Left ventricle myocardium inferior (tissue), 1 donor: ENCODE data around the gene CDH4. TPM values are rescaled to one million over a fixed set of nuclear protein-coding genes. Genes with fewer than 3 reads are reported as not detected.

Experiments used
- DNase-seq: peaks from one replicate; pipeline ENCODE4 v3.0.0-alpha.2; 2020
- H3K27ac ChIP-seq: fragments of 200-600 bp; replicated peaks from 2 replicates; pipeline ENCODE4 v1.8.0; 2021
- H3K27me3 ChIP-seq: fragments of 200-600 bp; 2 replicates; pipeline ENCODE4 v1.8.0; 2021; ENCODE audit warnings: low read depth
- H3K36me3 ChIP-seq: fragments of 200-600 bp; 2 replicates; pipeline ENCODE4 v1.8.0; 2021
- H3K4me1 ChIP-seq: fragments of 200-600 bp; 2 replicates; pipeline ENCODE4 v1.8.0; 2021
- H3K4me3 ChIP-seq: fragments of 200-600 bp; 2 replicates; pipeline ENCODE4 v1.8.0; 2021; ENCODE audit warnings: mild to moderate bottlenecking, moderate library complexity
- H3K9me3 ChIP-seq: fragments of 200-600 bp; replicated peaks from 2 replicates; pipeline ENCODE4 v1.8.0; 2021
- CTCF ChIP-seq: fragments of 200-600 bp; IDR thresholded peaks from 2 replicates; pipeline ENCODE4 v1.8.0; 2021; ENCODE audit warnings: antibody characterized with exemption, mild to moderate bottlenecking, borderline replicate concordance
- intact Hi-C: fragments of 100-400 bp; cut with micrococcal nuclease; formaldehyde crosslinking; loops from one replicate; pipeline ENCODE4 v1.11.0; 2022
- total RNA-seq: library from RNA; stranded (reverse); fragmentation: NEBNext Ultra II Directional; extraction: Animal tissue kit (Norgen Biotek cat#: 25700); gene quantifications from one replicate; pipeline ENCODE4 v1.2.1, GENCODE V29; 2021
- donor health status: DM: no; HTN: yes; CAD: no; lungs with severe emphysema.

CDH4 gene
- total RNA-seq, 1 donor from 2014 or later: 0.05 TPM

GRCh38 chr20:61482901-61483300, 230.8 kb downstream of the CDH4 start:
- H3K9me3 ChIP-seq: no peaks in the 10 kb centered on the region
- no peaks in the 10 kb centered on the region for H3K4me1 ChIP-seq

GRCh38 chr20:61483336-61484067, 231.4 kb downstream of the CDH4 start:
- Histone ChIP-seq H3K27me3 (peaks cover 50% of the 10 kb centered on the region), H3K4me3 (no peak overlapping the region), H3K9me3 (no peaks in the 10 kb centered on the region), H3K4me1 (no peaks in the 10 kb centered on the region), H3K27ac (no peak overlapping the region), H3K36me3 (no peaks in the 10 kb centered on the region)
- intact Hi-C loops: no loop called here
- DNase-seq: no peak
- TF ChIP-seq CTCF: no peak

More at GRCh38 chr20:61482901-61483300, 230.8 kb downstream of the CDH4 start:
- Histone ChIP-seq H3K27me3 (peaks cover 51% of the 10 kb centered on the region), H3K27ac (no peak overlapping the region), H3K36me3 (no peaks in the 10 kb centered on the region), H3K4me3 (no peak overlapping the region)
- no peak for TF ChIP-seq CTCF
- intact Hi-C loops: no loop called here
- no peak for DNase-seq

- intact Hi-C loops: no loop called here
- DNase-seq: no peak
- Histone ChIP-seq H3K4me1 (no peaks in the 10 kb centered on the region), H3K36me3 (no peaks in the 10 kb centered on the region), H3K9me3 (no peaks in the 10 kb centered on the region), H3K27me3 (peaks cover 46% of the 10 kb centered on the region), H3K27ac (no peak overlapping the region), H3K4me3 (no peak overlapping the region)
- no peak for TF ChIP-seq CTCF
These were observed 234.1 kb downstream of the CDH4 start for GRCh38 chr20:61486198-61486597.

- Histone ChIP-seq H3K36me3 (no peaks in the 10 kb centered on the region), H3K4me3 (no peak overlapping the region), H3K27me3 (peaks cover 43% of the 10 kb centered on the region), H3K9me3 (no peaks in the 10 kb centered on the region), H3K27ac (no peak overlapping the region), H3K4me1 (no peaks in the 10 kb centered on the region)
- no peak for DNase-seq
- intact Hi-C loops: no loop called here
- TF ChIP-seq CTCF: no peak
These were observed 235.4 kb downstream of the CDH4 start for GRCh38 chr20:61487346-61487996.

GRCh38 chr20:61487997-61488371, 235.9 kb downstream of the CDH4 start:
- DNase-seq: no peak
- no peak for TF ChIP-seq CTCF

More at GRCh38 chr20:61487997-61488371, 235.9 kb downstream of the CDH4 start:
- Histone ChIP-seq H3K36me3 (no peaks in the 10 kb centered on the region), H3K4me3 (no peak overlapping the region), H3K9me3 (no peaks in the 10 kb centered on the region), H3K4me1 (no peaks in the 10 kb centered on the region), H3K27me3 (peaks cover 47% of the 10 kb centered on the region), H3K27ac (no peak overlapping the region)
- intact Hi-C loops: no loop called here
